ENCODE data around the gene RAB30.
A peak's percentile ranks its signal among the peaks of the same experiment; 100 is the strongest.

RAB30 gene

DNA sequence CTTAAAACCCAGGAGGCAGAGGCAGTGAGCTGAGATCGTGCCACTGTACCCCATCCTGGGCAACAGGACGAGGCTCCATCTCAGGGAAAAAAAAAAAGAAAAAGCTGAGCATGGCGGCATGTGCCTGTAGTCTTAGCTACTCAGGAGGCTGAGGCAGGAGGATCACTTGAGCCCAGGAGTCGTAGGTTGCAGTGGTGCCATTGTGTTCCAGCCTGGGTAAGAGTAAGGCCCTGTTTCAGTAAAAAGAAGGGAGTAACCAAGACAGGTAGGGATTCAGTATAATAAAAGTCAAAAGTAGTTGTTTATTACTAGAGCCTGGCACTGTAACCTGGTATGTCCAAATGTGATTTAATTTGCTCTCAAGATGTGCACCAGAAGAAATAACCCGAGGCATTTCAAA is 8.1 kb upstream of the RAB30 start:
- DNase-seq (no peak), ATAC-seq (no peak)
- Mint-ChIP-seq H3K4me3 (no peak overlapping the region), H3K27ac (no peak overlapping the region), H3K27me3 (no peaks in the 10 kb centered on the region), H3K9me3 (no peaks in the 10 kb centered on the region), H3K4me1 (peaks cover 23% of the 10 kb centered on the region)

DNA sequence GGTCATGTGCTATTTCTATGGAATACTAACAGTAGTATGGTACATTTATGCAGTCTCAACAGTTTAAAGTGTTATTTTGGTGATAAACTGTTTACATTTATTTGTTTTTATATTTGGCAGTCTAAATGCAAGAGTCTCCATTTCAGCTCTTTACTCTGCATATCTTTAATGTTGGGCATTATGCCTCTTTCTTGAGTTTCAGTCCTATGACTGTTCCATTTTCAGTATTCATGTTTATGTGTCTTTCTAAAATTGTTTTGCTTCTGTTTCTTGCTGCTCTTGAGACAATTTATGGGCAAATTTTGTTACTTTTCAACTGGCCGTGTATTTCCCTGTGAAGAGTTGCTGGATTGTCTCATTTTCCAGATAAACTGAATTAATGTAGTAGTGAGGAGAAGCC is 6.6 kb upstream of the RAB30 start:
- H3K27me3 Mint-ChIP-seq, result no peaks in the 10 kb centered on the region
- no peak overlapping the region for H3K27ac Mint-ChIP-seq
- peaks cover 36% of the 10 kb centered on the region for H3K4me1 Mint-ChIP-seq
- H3K4me3 Mint-ChIP-seq, result no peak overlapping the region
- H3K9me3 Mint-ChIP-seq, result no peaks in the 10 kb centered on the region
- ATAC-seq, result no peak
- no peak for DNase-seq

DNA sequence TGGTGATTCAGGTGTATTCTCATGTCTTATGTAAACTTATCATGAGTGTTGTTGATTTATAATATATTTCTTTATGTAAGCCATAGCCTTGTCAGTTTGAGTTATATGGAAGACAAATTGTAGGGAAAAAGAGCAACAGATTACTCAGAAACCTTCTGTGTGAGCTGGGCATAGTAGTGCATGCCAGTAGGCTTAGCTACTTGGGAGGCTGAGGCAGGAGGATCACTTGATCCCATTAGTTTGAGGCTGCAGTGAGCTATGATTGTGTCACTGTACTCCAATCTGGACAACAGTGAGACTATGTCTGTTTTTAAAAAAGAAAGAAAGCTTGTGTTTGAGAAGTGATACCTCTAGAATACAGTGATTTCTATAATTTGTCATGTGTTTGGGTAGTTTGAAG is 2.2 kb upstream of the RAB30 start:
- Mint-ChIP-seq H3K27ac (peak overlapping the region in 1 of 2 donors; percentile 77), H3K4me1 (peaks cover 48% of the 10 kb centered on the region), H3K9me3 (no peaks in the 10 kb centered on the region), H3K4me3 (no peak overlapping the region), H3K27me3 (no peaks in the 10 kb centered on the region)
- ATAC-seq, result no peak
- no peak for DNase-seq

DNA sequence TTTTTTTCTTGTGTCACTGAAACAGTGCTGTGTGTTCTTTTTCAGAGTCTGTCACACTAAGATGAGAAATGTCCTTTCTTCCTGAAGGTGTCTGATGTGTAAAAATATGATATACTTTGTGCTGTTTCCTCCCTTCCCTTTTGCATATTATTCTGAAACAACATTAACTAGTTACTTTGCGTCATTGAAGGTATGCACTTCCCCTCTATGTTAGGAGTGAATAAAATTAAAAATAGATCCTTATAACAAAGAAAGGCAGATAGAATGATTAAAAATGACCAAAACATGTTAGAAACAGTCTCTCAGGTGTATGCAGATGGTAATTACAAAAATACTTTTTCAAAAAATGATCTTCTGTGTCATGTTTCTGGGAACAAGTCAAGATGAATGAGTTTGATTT is 1.6 kb upstream of the RAB30 start:
- Mint-ChIP-seq H3K27ac (peak overlapping the region in 1 of 2 donors; percentile 49), H3K27me3 (no peaks in the 10 kb centered on the region), H3K4me1 (peaks cover 48% of the 10 kb centered on the region), H3K9me3 (no peaks in the 10 kb centered on the region), H3K4me3 (no peak overlapping the region)
- ATAC-seq (no peak), DNase-seq (no peak)

DNA sequence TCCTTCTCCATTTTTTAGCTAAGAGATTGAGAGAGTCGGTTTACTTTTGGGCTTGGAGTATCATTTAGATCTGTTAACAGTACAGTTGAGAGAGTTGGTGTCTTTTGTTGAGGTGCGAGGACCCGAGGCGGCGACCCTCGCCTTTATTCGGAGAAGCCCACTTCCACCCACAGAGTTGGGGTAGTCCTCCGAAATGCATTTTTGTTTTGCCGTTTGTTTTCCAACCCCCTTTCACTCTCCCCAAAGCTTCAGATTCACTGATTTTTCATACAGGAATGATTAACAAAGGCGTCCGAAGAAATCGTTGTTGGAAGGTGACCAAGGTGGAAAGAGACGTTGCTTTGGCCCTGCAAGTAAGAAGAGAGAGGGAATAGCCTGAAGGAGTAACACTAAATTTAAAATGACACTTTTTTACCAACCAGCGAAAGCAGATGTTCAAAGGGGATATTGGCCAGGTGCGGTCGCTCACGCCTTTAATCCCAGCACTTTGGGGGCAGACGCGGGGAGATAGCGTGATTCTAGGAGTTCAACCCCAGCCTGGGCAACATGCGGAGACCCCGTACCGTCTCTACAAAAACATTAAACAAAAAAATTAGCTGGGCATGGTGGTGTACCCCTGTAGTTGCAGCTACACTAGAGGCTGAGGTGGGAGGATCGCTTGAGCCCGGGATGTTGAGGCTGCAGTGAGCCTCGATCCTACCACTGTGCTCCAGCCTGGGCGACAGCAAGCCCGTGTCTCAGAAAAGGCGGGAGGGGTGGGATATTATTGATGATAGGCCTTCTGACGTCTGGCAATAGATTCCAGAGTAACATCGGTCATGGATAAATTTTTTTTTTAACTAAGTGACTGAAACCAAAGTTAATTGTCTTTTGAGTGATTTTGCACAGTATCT is 899 bp upstream of the RAB30 start:
- no peak for DNase-seq
- no peaks in the 10 kb centered on the region for H3K27me3 Mint-ChIP-seq
- ATAC-seq, result no peak
- H3K9me3 Mint-ChIP-seq, result no peaks in the 10 kb centered on the region
- no peak overlapping the region for H3K4me3 Mint-ChIP-seq
- H3K27ac Mint-ChIP-seq, result no peak overlapping the region
- H3K4me1 Mint-ChIP-seq, result peaks cover 50% of the 10 kb centered on the region

DNA sequence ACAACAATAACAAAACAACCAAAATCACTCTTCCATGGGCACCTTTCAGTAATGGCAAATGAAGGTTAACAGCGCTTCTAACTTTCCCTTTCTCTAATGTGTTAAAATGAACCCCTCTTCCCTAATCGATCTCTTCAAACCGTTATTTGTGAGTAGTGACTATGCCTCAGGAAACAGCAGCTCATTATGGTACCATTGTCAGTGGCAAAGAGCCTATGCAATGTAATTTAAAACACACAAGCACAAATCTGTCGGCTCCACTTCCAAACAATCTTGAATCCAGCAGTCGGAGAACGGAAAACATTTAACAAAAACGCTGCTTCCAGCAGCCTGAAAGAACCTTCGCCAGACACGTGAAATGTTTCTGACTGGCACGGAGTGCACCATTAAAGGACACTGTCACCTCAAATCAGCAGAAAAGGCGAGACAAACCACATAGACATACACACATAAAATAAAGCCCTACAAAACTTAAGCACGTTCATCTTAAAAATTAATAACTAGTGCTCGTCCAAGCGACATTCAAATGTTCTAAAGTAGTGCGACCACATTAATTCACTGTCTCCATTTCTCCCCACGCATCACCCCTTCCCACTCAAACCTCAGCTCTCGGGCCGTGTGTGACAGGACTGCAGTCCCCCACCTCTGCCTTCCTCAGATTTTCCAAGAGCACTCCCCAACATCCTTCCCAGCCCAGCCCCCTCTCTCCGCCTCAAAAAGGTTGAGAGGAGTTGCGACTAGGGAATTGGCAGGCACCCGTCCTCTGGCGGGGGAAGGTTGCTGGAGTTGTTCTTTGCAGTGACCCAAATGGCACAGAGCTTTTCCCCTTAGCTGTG is 748 bp downstream of the RAB30 start:
- ATAC-seq (peak; percentile 8), DNase-seq (peak; percentile 15 to 16)
- Mint-ChIP-seq H3K9me3 (no peaks in the 10 kb centered on the region), H3K4me3 (no peak overlapping the region), H3K27ac (no peak overlapping the region), H3K4me1 (peaks cover 58% of the 10 kb centered on the region), H3K27me3 (no peaks in the 10 kb centered on the region)

DNA sequence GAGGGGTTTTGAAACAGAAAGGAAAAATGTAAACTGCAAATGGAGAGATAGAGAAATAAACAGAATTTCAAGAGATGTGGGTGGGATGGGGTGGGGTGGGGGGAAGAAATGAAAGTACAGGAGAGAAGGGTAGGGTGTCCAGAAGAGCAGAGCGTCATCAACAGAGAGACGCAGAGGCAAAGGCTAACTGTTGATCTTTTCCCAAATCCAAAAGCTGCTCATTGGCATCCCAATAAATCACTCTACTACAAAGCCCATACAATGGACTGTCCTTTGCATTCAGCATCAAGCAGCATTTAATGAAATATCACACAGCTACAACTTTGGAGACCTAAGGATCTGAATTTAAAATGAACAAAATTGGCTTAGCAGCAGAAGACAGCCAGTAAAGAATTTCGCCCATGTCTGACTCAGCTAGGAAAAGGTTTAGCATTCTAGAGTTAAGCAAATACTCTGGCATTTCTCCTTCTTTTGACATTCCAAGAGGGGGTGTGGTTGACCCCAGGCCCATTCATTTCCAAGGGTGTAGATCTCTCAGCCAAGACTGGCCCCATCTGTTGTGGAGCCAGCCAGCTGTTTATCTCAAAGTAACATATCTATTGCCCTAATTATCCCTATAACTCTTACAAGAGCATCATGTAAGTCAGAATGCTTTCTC is 1.5 kb downstream of the RAB30 start:
- H3K27ac Mint-ChIP-seq, result no peak overlapping the region
- H3K4me3 Mint-ChIP-seq, result no peak overlapping the region
- DNase-seq (no peak), ATAC-seq (no peak)
- no peaks in the 10 kb centered on the region for H3K27me3 Mint-ChIP-seq
- no peaks in the 10 kb centered on the region for H3K9me3 Mint-ChIP-seq
- peaks cover 59% of the 10 kb centered on the region for H3K4me1 Mint-ChIP-seq

DNA sequence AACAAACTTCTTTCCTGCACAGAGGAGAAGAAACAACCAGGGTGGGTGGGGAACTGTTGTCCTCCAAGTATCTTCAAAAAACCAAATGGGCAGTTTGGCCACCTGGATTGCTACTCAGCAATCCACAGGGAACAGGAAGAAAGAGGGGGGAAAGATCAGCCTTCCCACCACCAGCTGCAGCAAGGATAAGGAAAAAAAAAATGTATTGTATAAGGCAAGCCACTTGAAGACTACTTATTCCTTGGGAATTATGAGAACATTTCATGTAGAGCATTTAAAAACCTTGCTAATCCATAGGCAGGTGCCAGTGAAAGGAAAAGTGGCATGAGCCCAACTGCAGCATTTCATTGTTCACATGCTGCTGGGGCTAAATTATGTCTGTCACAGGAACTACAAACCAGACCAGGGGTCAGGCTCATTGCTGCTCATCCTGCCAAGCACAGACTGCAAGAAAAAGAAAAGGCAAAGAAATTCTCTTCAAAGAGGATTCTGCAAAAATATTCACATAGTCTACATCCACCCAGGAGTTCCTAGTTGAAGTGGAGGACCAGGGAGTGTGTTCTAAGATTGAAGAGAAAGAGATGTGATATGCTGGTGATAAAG is 2.2 kb downstream of the RAB30 start:
- H3K27me3 Mint-ChIP-seq, result no peaks in the 10 kb centered on the region
- ATAC-seq (no peak), DNase-seq (no peak)
- H3K27ac Mint-ChIP-seq, result no peak overlapping the region
- peaks cover 59% of the 10 kb centered on the region for H3K4me1 Mint-ChIP-seq
- H3K9me3 Mint-ChIP-seq, result no peaks in the 10 kb centered on the region
- no peak overlapping the region for H3K4me3 Mint-ChIP-seq

DNA sequence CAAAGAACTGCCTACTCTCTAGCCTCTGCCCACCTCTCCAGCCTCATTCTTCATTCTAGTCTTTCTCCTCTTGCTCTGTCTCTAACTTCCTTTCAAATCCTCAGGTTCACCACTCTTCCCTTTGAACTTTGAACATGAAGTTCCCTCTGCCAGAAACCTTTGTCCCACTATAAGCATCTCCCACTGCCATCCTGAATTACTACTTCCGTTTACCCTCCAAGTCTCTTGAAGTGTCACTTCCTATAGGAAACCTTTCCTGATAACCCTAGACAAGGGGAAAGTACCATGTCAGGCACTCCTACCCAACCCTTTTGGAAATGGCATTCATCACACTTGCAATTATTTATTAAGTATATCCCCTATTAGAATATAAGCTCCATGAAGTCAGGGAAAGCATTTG is 3.1 kb downstream of the RAB30 start:
- DNase-seq (no peak), ATAC-seq (no peak)
- Mint-ChIP-seq H3K4me1 (peaks cover 60% of the 10 kb centered on the region), H3K4me3 (no peak overlapping the region), H3K27me3 (no peaks in the 10 kb centered on the region), H3K9me3 (no peaks in the 10 kb centered on the region), H3K27ac (no peak overlapping the region)

DNA sequence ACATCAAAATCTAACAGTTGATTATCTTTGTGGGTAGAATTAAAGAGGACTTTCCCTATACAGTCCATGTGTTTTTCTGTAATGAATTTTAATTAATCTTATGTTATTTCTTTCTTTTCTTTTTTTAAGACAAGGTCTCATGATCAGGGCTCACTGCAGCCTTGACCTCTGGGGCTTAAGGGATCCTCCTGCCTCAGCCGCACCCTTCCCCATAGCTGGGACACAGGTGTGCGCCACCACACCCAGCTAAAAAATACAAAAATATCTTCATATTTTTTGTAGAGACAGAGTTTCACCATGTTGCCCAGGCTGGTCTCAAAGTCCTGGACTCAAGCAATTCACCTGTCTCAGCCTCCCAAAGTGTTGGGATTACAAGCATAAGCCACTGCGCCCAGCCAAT is 7.7 kb downstream of the RAB30 start:
- H3K4me1 Mint-ChIP-seq, result peaks cover 73% of the 10 kb centered on the region
- H3K9me3 Mint-ChIP-seq, result peaks cover 0 to 4% of the 10 kb centered on the region in 2 donors
- DNase-seq (no peak), ATAC-seq (no peak)
- no peaks in the 10 kb centered on the region for H3K27me3 Mint-ChIP-seq
- peak overlapping the region in 1 of 2 donors; percentile 47 for H3K27ac Mint-ChIP-seq
- H3K4me3 Mint-ChIP-seq, result peak overlapping the region; percentile 29 to 93

DNA sequence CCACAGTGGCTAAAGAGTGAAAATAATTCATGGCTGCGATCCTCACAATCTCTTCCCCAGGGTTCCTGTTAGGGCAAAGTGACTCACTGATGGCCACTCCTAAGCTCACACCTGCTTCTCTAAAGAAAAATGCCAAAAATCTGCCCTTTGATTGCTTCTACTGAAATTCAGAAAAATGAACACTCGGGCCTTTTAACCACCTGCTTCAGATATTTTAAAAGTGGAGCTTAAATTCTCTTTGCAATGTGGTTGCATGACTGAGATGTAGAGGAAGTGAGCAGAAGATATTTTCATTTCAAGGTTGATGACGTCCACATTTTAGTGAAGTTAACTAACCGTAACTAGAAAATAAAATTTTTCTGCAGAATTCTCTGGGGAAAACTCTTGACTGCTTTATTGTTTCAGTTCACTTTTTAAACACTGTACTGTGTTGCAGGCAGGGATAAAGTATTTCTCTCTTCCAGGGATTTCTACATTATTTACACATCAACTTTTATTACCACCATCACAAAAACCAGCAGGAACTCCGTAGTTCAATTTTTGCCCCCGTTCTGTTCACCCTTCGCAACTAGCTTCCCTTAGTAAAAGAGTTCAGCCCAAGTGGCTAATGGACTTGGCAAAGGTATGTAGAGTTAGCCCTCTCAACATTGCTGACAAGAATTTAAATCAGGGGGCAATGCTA is 8.5 kb downstream of the RAB30 start:
- Mint-ChIP-seq H3K4me1 (peaks cover 68% of the 10 kb centered on the region), H3K4me3 (peak overlapping the region; percentile 74 to 93), H3K27ac (peak overlapping the region; percentile 92 to 99), H3K27me3 (no peaks in the 10 kb centered on the region), H3K9me3 (peaks cover 0 to 4% of the 10 kb centered on the region in 2 donors)
- DNase-seq (no peak), ATAC-seq (peak; percentile 81)

DNA sequence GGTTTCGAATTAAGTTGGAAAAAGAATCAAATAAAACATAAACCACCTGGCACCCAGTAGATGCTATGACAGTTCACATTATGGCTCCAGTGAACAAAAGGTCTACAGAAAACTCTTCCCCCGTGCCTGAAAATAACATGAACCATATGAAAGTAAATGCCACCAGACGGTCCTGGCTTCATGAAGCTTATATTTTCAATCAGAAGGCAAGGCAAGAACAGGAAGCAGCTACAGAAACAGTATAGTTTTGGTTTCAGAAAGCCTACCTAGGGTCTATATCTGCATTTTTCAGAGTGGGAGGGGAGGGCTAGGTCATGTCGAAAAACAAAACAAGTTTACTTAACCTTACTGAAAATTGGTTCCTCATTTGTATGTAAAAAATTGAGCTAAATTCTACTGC is 9.8 kb downstream of the RAB30 start:
- Mint-ChIP-seq H3K4me1 (peaks cover 70% of the 10 kb centered on the region), H3K27ac (peak overlapping the region; percentile 9 to 70)
- ATAC-seq, result peak; percentile 68

DNA sequence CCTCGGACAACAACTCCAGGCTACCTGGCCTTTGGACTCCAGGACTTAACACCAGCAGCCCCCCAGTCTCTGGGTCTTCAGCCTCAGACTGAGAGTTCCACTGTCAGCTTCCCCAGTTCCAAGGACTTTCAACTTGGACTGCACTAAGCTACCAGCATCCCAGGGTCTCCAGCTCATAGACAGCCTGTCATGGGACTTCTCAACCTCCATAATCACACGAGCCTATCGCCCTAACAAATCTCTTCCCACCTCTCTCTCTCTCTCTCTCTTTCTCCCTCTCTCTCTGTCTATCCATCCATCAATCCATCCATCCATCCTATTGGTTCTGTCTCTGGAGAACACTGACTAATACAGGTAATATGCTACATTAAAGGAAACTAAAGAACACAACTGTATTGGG is 10.7 kb downstream of the RAB30 start:
- H3K9me3 Mint-ChIP-seq, result peaks cover 0 to 7% of the 10 kb centered on the region in 2 donors
- no peak overlapping the region for H3K4me3 Mint-ChIP-seq
- ATAC-seq (no peak), DNase-seq (no peak)
- H3K27ac Mint-ChIP-seq, result no peak overlapping the region
- H3K27me3 Mint-ChIP-seq, result no peaks in the 10 kb centered on the region
- H3K4me1 Mint-ChIP-seq, result peaks cover 75% of the 10 kb centered on the region

More for the DNA sequence above, 9.8 kb downstream of the RAB30 start:
- Mint-ChIP-seq H3K9me3 (peaks cover 0 to 4% of the 10 kb centered on the region in 2 donors), H3K4me3 (peak overlapping the region; percentile 74 to 93), H3K27me3 (no peaks in the 10 kb centered on the region)
- DNase-seq, result no peak

DNA sequence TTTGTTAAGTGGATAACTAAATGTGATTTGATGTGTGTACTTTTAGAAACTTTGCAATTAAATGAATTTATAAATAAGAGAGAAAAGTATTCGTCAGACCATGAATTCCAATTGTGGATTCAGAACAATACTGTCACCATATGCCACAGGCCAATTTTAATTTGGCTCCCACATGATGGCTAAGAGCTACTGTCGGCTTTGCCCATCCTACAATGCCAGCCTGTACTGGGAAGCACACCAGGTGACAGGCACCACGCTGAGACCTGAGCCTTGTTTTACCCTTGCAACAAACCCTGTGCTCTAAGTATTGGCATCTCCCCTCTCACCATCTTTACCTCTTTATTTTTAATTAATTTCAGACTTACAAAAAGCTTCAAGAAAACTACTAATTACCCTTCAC is 14.0 kb downstream of the RAB30 start:
- H3K4me1 Mint-ChIP-seq, result peaks cover 82% of the 10 kb centered on the region
- H3K27ac Mint-ChIP-seq, result no peak overlapping the region

DNA sequence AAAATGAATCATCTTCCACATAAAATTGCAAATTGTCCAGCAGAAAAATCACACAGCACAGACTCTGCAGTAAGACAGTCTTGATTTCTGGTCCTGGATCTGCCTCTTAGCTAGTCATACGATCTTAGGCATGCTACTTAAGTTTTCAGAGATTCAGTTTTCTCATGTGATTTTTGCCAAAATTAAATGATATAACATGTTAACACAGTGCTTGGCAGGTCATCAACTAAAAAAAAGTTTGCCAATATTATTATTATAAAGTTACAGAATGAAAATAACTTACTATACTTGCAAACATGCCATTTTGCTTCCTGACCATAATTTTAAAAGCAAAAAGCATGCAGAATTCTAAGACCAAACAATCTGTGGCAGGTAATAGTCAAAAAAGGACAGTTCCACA is 15.1 kb downstream of the RAB30 start:
- peaks cover 82% of the 10 kb centered on the region for H3K4me1 Mint-ChIP-seq
- H3K27me3 Mint-ChIP-seq, result no peaks in the 10 kb centered on the region
- DNase-seq, result no peak
- ATAC-seq, result no peak
- H3K9me3 Mint-ChIP-seq, result peaks cover under 1 to 14% of the 10 kb centered on the region in 2 donors
- no peak overlapping the region for H3K27ac Mint-ChIP-seq
- no peak overlapping the region for H3K4me3 Mint-ChIP-seq

More for the DNA sequence above, 14.0 kb downstream of the RAB30 start:
- Mint-ChIP-seq H3K4me3 (no peak overlapping the region), H3K27me3 (no peaks in the 10 kb centered on the region), H3K9me3 (peaks cover 0 to 13% of the 10 kb centered on the region in 2 donors)
- no peak for ATAC-seq
- DNase-seq, result no peak
